Astrocyte of the hippocampus (primary cell): ENCODE data around the gene DYNLL2.
"Not testable (repeated sequence)": the region's sequence is repeated elsewhere in the genome, so short reads cannot be mapped to it uniquely, and the experiment has no call there.

ENCODE experiments used
- DNase-seq: peaks from one replicate; pipeline ENCODE4 v3.0.0; 2011; ENCODE audit warnings: low read depth, low spot score

DYNLL2 gene

GRCh38 chr17:58101898-58102297 is 18.7 kb downstream of the DYNLL2 start:
- not testable (repeated sequence) for DNase-seq

- DNase-seq, result no peak
Measured at GRCh38 chr17:58105093-58105492, 21.9 kb downstream of the DYNLL2 start.

GRCh38 chr17:58107306-58107705 is 24.1 kb downstream of the DYNLL2 start:
- no peak for DNase-seq

- DNase-seq, result no peak
Measured at GRCh38 chr17:58109197-58109596, 26.0 kb downstream of the DYNLL2 start.

- no peak for DNase-seq
Measured at GRCh38 chr17:58110012-58110411, 26.8 kb downstream of the DYNLL2 start.

- DNase-seq, result no peak
Measured at GRCh38 chr17:58111676-58112075, 28.5 kb downstream of the DYNLL2 start.

GRCh38 chr17:58112970-58113631 is 29.9 kb downstream of the DYNLL2 start:
- DNase-seq, result peak; percentile 84

GRCh38 chr17:58113947-58114346 is 30.7 kb downstream of the DYNLL2 start:
- no peak for DNase-seq

- no peak for DNase-seq
Measured at GRCh38 chr17:58117382-58117781, 34.2 kb downstream of the DYNLL2 start.

GRCh38 chr17:58119491-58119890 is 36.3 kb downstream of the DYNLL2 start:
- DNase-seq, result no peak

GRCh38 chr17:58120195-58120822 is 37.1 kb downstream of the DYNLL2 start:
- peak; percentile 82 for DNase-seq

GRCh38 chr17:58121925-58122324 is 38.7 kb downstream of the DYNLL2 start:
- DNase-seq, result peak; percentile 53

- no peak for DNase-seq
Measured at GRCh38 chr17:58127846-58128245, 44.6 kb downstream of the DYNLL2 start.

- not testable (repeated sequence) for DNase-seq
Measured at GRCh38 chr17:58132697-58133096, 49.5 kb downstream of the DYNLL2 start.

GRCh38 chr17:58136669-58137279 is 53.6 kb downstream of the DYNLL2 start:
- DNase-seq, result peak; percentile 2

GRCh38 chr17:58141505-58141904 is 58.3 kb downstream of the DYNLL2 start:
- no peak for DNase-seq

- not testable (repeated sequence) for DNase-seq
Measured at GRCh38 chr17:58143335-58143734, 60.1 kb downstream of the DYNLL2 start.

GRCh38 chr17:58144801-58145200 is 61.6 kb downstream of the DYNLL2 start:
- DNase-seq, result no peak
